A673 (cell line): Measurements from ENCODE around the gene ADCY5. TPM values are rescaled to one million over a fixed set of nuclear protein-coding genes. Genes with fewer than 3 reads are reported as not detected.

Experiments used
- BruUV-seq: library from RNA; stranded (reverse); fragments of 400-500 nt; replicated peaks from 2 replicates; lab custom pipeline; 2021; lab: Mats Ljungman, UMichigan
- CTCF ChIA-PET: fragments of 300-600 bp; sonication (Branson Sonifier 250); formaldehyde crosslinking; loops from one replicate; lab custom pipeline; 2022; ENCODE audit warnings: antibody characterized with exemption; lab: Charles Lee
- POLR2A ChIA-PET: fragments of 300-600 bp; sonication (Branson Sonifier 250); formaldehyde crosslinking; loops from one replicate; lab custom pipeline; 2022; ENCODE audit warnings: antibody characterized with exemption; ENCODE audit not compliant: low non-redundant PET; lab: Charles Lee
- DNase-seq: peaks from one replicate; pipeline ENCODE4 v3.0.0-alpha.2; 2015; ENCODE audit warnings: low spot score
- H3K27ac ChIP-seq: fragments of 200-600 bp; sonication (generic); 2 replicates; pipeline ENCODE4 v1.5.1; 2016; ENCODE audit warnings: mixed run types, low read depth, mild to moderate bottlenecking, mixed read lengths, antibody characterized with exemption, low read length; ENCODE audit not compliant: poor library complexity, severe bottlenecking
- H3K27me3 ChIP-seq: fragments of 200-600 bp; sonication (generic); replicated peaks from 2 replicates; pipeline ENCODE4 v1.6.1; 2017; ENCODE audit warnings: mixed run types, low read depth, mild to moderate bottlenecking, mixed read lengths, antibody characterized with exemption, low read length; ENCODE audit not compliant: insufficient read depth, poor library complexity
- H3K36me3 ChIP-seq: fragments of 200-600 bp; sonication (generic); 2 replicates; pipeline ENCODE4 v1.6.1; 2016; ENCODE audit warnings: mixed run types, mild to moderate bottlenecking, mixed read lengths, antibody characterized with exemption, low read length; ENCODE audit not compliant: insufficient read depth, poor library complexity, severe bottlenecking
- H3K4me1 ChIP-seq: fragments of 200-600 bp; sonication (generic); 2 replicates; pipeline ENCODE4 v1.6.1; 2017; ENCODE audit warnings: mixed run types, mild to moderate bottlenecking, mixed read lengths, antibody characterized with exemption, low read length; ENCODE audit not compliant: insufficient read depth, poor library complexity, severe bottlenecking
- H3K4me3 ChIP-seq: fragments of 200-600 bp; sonication (generic); 2 replicates; pipeline ENCODE4 v1.5.1; 2016; ENCODE audit warnings: low read depth, mixed run types, mild to moderate bottlenecking, mixed read lengths, low read length; ENCODE audit not compliant: poor library complexity, severe bottlenecking
- H3K9me3 ChIP-seq: fragments of 200-600 bp; sonication (generic); 2 replicates; pipeline ENCODE4 v1.6.1; 2016; ENCODE audit warnings: mixed run types, low read depth, mild to moderate bottlenecking, mixed read lengths, antibody characterized with exemption, low read length; ENCODE audit not compliant: poor library complexity, severe bottlenecking
- EZH2 ChIP-seq: fragments of 200-600 bp; sonication (generic); IDR thresholded peaks from 2 replicates; pipeline ENCODE4 v1.6.1; 2017; ENCODE audit warnings: borderline replicate concordance, low read depth, mild to moderate bottlenecking, mixed read lengths, antibody characterized with exemption, low read length; ENCODE audit not compliant: poor library complexity, severe bottlenecking
- intact Hi-C: fragments of 100-400 bp; cut with micrococcal nuclease; formaldehyde crosslinking; loops from one replicate; pipeline ENCODE4 v1.10.0; 2022; ENCODE audit not compliant: unreplicated experiment
- total RNA-seq: library from RNA; stranded (reverse); gene quantifications from 2 replicates; pipeline ENCODE4 v1.2.3, GENCODE V29; 2021
- TF ChIP-seq, protein P1 (sequence below): fragments of 300-800, 200-600 bp; sonication (generic); conservative IDR thresholded peaks from 2 replicates; pipeline ENCODE4 v1.5.1; 2017; ENCODE audit warnings: low read depth, mild to moderate bottlenecking, antibody characterized with exemption, low read length, moderate library complexity, mixed read lengths

Gene ADCY5
- total RNA-seq, 1 experiment from 2014 or later, result 0.21 TPM

DNA sequence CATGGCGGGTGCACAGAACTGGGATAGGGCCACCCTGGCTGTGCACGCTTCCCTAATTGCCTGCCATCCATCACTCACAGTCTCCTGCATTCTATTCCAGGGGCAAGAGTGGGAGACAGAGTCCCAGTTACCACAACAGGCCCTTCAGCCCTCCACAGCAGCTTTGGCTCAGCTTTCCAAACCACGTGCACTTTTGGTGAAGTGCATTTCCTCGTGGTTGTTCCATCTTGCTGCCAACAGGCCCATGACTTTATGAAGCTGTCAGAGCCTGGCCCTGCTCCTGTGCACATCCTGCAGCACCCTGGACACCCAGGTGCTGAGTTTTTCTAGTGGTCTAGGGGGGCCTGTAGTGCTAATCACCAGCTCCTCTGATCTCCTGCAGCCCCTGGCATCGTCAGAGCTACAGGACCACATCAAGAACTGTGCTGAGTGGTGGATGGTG, 110.2 kb downstream of the ADCY5 start:
- no peak for DNase-seq
- POLR2A ChIA-PET, result no interaction called here

DNA sequence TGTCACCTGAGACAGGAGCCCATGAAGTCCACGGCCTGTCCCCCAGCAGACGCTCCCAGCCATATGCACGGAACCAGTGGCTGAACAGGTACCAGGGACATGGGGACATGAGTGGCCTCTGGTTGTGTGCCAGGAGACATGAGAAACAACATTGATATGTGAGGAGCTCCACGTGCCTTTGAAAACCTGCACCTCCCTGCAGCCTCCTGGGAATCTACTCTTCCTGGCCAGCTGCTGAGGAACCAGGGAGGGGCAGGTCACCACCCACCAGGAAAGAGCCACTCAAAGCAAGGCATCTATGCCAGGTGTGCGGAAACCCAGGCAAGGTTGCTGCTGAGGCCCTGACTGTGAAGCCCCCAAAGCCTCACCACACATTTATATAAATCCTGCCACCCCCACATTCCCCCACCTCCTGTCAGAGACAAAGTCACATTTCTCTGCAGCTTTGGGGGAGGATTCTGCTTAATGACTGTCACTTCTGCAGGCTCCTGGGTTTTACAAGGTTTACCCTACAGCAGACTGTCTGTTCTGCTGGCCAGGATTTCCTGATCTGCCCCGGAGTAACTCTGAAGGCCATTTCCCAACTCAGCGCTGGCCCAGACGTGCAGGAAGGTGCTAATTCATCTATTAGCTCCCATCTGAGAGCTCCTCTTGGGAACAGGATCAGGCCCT, 110.8 kb downstream of the ADCY5 start:
- no peak for DNase-seq
- Histone ChIP-seq H3K36me3 (no peaks in the 10 kb centered on the region), H3K4me3 (no peak overlapping the region), H3K9me3 (no peaks in the 10 kb centered on the region), H3K27ac (no peak overlapping the region), H3K27me3 (no peaks in the 10 kb centered on the region), H3K4me1 (no peaks in the 10 kb centered on the region)
- ChIA-PET CTCF (interaction anchor here (0.6 kb wide), 1 partner anchor 129 kb away, joined by 5 read pairs; no protein-coding TSS in a partner anchor), POLR2A (no interaction called here)
- TF ChIP-seq, protein P1, sequence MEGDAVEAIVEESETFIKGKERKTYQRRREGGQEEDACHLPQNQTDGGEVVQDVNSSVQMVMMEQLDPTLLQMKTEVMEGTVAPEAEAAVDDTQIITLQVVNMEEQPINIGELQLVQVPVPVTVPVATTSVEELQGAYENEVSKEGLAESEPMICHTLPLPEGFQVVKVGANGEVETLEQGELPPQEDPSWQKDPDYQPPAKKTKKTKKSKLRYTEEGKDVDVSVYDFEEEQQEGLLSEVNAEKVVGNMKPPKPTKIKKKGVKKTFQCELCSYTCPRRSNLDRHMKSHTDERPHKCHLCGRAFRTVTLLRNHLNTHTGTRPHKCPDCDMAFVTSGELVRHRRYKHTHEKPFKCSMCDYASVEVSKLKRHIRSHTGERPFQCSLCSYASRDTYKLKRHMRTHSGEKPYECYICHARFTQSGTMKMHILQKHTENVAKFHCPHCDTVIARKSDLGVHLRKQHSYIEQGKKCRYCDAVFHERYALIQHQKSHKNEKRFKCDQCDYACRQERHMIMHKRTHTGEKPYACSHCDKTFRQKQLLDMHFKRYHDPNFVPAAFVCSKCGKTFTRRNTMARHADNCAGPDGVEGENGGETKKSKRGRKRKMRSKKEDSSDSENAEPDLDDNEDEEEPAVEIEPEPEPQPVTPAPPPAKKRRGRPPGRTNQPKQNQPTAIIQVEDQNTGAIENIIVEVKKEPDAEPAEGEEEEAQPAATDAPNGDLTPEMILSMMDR, result no peak
- no peak for TF ChIP-seq EZH2
- intact Hi-C loops, result no loop called here
- no TSS peak for BruUV-seq

More for the DNA sequence above, 110.2 kb downstream of the ADCY5 start:
- Histone ChIP-seq H3K4me1 (no peaks in the 10 kb centered on the region), H3K27ac (no peak overlapping the region), H3K4me3 (no peak overlapping the region), H3K27me3 (no peaks in the 10 kb centered on the region), H3K36me3 (no peaks in the 10 kb centered on the region), H3K9me3 (no peaks in the 10 kb centered on the region)
- intact Hi-C loops, result no loop called here
- BruUV-seq, result no TSS peak
- CTCF ChIA-PET, result interaction anchor here (0.6 kb wide), 1 partner anchor 128 kb away, joined by 5 read pairs; no protein-coding TSS in a partner anchor
- TF ChIP-seq, protein P1, result no peak
- no peak for TF ChIP-seq EZH2

DNA sequence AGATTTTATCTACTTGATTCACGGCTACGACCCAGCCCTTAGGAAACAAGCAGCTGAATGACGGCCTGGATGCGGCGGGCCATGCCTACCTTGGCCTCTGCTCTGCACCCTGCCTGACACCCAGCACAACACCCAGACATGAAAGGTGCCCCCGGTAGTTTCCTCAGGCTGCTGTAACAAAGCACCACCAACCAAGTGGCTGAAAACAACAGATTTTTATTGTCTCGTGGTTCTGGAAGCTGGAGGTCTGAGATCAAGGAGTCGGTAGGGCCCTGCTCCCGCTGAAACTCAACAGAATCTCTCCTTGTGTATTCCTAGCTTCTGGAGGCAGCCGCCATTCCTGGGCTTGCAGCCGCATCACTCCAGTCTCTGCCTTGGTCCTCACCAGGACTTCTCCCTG, 111.7 kb downstream of the ADCY5 start:
- CTCF ChIA-PET, result no interaction called here
- intact Hi-C loops, result no loop called here
- POLR2A ChIA-PET, result no interaction called here
- no peaks in the 10 kb centered on the region for H3K4me1 ChIP-seq
- H3K27me3 ChIP-seq, result no peaks in the 10 kb centered on the region
- DNase-seq, result no peak
- no peaks in the 10 kb centered on the region for H3K9me3 ChIP-seq
- H3K36me3 ChIP-seq, result no peaks in the 10 kb centered on the region
- H3K27ac ChIP-seq, result no peak overlapping the region
- TF ChIP-seq EZH2, result no peak
- TF ChIP-seq, protein P1, result no peak
- no TSS peak for BruUV-seq
- no peak overlapping the region for H3K4me3 ChIP-seq
